ENCODE results near the gene KRT86. TPM values are rescaled to one million over a fixed set of nuclear protein-coding genes. Genes with fewer than 3 reads are reported as not detected.
"Not testable (repeated sequence)": the region's sequence is repeated elsewhere in the genome, so short reads cannot be mapped to it uniquely, and the experiment has no call there.

Gene KRT86
- total RNA-seq, 4 donors from 2014 or later: 1.7 TPM; not detected in 3

DNA sequence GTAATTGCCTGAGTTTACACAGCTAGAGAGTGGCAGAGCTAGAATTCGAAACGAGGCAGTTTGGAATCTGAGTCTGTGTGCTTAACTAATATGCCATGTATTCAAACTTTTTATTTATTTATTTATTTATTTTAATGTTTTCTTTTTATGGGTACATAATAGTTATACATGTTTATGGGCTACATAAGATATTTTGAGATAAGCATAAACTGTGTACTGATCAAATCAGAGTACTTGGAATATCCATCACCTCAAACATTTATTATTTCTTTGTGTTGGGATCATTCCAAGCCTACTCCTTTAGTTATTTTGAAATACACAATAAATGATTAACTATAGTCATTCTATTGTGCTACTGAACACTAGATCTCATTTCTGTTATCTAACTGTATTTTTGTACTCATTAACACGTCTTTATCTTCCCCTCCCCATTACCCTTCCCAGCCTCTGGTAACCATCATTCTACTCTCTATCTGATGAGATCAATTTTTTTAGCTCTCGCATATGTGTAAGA is 24.3 kb downstream of the KRT86 start:
- Histone ChIP-seq H3K4me3 (no peak overlapping the region), H3K27ac (no peak overlapping the region), H3K36me3 (no peaks in the 10 kb centered on the region), H3K27me3 (peaks cover 11% of the 10 kb centered on the region), H3K9me3 (no peaks in the 10 kb centered on the region), H3K4me1 (no peaks in the 10 kb centered on the region)
- WGBS, 2 donors (ENCODE audit: low coverage in 1 of 2): 52 to 68% methylated on average over 4 of the region's 4 CpGs
- no peak for TF ChIP-seq EP300 (IDR thresholded peaks at IDR 0.05)
- no peak for TF ChIP-seq POLR2AphosphoS5 (IDR thresholded peaks at IDR 0.05)
- ATAC-seq: no peak

DNA sequence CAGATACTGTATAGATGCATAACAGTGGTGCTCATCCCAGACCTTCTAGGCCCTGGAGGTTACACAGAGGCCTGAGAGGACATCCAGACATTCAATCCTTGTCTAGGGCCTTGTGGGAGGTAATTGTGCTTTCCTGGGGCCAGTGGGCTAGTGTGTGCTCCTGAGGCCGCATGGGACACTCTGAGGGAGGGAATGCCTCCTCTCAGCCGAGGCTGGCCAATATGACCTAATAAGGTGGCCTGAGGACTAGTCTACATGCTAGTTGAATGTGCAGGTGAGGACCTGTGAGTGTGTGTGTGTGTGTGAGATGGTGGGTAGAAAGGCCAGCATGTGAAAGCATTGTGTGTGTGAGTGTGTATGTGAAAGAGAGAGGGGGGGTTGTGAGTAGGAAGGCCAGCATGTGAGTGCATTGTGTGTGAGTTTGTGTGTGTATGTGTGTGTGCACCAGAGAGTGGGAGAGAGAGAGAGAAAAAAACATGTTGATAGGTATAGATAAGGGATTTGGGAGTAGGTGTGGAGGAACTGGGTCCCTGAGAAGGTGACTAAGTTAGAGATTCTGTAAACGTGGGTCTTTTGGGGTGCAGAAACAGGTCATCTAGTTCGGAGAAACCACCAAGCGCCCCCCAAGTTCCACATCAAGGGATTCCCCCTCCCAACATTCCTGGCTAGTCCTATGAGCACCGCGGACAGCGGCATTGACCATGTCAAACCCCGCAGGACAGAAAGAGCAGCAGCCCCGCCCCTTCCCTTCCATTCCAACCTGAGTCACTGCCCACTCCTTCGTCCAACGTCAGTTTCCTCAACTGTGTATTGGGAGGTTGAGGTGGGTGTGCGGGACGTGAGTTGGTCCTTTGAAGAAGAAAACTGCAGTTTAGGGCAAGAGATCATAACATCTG is 26.6 kb downstream of the KRT86 start:
- TF ChIP-seq, protein P1, sequence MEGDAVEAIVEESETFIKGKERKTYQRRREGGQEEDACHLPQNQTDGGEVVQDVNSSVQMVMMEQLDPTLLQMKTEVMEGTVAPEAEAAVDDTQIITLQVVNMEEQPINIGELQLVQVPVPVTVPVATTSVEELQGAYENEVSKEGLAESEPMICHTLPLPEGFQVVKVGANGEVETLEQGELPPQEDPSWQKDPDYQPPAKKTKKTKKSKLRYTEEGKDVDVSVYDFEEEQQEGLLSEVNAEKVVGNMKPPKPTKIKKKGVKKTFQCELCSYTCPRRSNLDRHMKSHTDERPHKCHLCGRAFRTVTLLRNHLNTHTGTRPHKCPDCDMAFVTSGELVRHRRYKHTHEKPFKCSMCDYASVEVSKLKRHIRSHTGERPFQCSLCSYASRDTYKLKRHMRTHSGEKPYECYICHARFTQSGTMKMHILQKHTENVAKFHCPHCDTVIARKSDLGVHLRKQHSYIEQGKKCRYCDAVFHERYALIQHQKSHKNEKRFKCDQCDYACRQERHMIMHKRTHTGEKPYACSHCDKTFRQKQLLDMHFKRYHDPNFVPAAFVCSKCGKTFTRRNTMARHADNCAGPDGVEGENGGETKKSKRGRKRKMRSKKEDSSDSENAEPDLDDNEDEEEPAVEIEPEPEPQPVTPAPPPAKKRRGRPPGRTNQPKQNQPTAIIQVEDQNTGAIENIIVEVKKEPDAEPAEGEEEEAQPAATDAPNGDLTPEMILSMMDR (IDR thresholded peaks at IDR 0.05): no peak
- TF ChIP-seq POLR2A (IDR thresholded peaks at IDR 0.05): no peak
- TF ChIP-seq POLR2AphosphoS5 (IDR thresholded peaks at IDR 0.05): no peak
- no peak overlapping the region for H3K27ac ChIP-seq
- no peak overlapping the region for H3K4me3 ChIP-seq
- H3K36me3 ChIP-seq: no peaks in the 10 kb centered on the region
- ATAC-seq: no peak
- WGBS, 2 donors (ENCODE audit: low coverage in 1 of 2): 47 to 49% methylated on average over 3 to 9 of the region's 14 CpGs
- H3K27me3 ChIP-seq: peaks cover 11% of the 10 kb centered on the region
- no peaks in the 10 kb centered on the region for H3K4me1 ChIP-seq
- H3K9me3 ChIP-seq: no peaks in the 10 kb centered on the region

DNA sequence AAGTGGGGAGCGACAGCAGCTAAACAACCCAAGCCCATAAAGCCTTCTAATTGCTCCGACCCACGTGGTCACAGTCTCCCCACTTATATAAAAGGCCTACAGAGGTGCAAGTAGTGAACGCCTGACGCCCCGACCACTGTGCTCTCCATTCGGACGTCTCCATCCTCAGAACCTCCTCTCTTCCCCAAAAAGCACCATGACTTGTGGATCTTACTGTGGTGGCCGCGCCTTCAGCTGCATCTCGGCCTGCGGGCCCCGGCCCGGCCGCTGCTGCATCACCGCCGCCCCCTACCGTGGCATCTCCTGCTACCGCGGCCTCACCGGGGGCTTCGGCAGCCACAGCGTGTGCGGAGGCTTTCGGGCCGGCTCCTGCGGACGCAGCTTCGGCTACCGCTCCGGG is 27.3 kb downstream of the KRT86 start:
- not testable (repeated sequence) for H3K9me3 ChIP-seq, H3K4me1 ChIP-seq, H3K36me3 ChIP-seq, H3K4me3 ChIP-seq, ATAC-seq, H3K27ac ChIP-seq, H3K27me3 ChIP-seq
- WGBS, 2 donors (ENCODE audit: low coverage in 1 of 2): 76 to 100% methylated on average over 1 to 8 of the region's 31 CpGs

DNA sequence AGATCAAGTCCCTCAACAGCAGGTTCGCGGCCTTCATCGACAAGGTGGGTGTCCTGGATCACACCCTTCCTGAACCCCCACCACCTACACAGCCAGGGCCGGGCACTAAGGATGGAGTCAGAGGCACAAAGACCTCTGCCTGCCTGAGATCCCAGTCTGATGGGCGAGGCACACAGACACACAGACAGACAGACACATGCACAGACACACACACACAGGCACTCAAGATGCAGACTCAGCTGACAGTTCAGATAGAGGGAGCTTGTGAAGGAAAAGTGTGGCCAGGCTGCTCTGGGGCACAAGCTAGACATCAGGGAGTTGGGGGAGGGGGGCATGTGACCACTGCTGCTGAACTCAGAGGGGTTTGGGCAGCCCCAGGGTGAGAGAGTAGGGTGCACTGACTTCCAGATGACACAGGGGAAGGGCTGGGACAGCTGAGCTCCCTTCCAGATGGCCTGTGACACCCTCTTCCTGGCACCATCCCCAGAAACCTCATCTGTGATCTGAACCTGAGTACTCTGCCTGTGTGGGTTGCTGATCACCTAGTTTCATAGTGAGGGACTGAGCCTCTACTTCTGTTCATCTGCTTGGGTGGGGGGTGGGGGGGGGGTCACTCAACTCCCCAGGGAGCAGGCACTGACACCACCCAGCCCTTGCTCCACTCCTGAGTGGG is 27.9 kb downstream of the KRT86 start:
- ATAC-seq: not testable (repeated sequence)
- WGBS, 2 donors (ENCODE audit: low coverage in 1 of 2): no CpG with 5 or more reads among the region's 5 CpGs

DNA sequence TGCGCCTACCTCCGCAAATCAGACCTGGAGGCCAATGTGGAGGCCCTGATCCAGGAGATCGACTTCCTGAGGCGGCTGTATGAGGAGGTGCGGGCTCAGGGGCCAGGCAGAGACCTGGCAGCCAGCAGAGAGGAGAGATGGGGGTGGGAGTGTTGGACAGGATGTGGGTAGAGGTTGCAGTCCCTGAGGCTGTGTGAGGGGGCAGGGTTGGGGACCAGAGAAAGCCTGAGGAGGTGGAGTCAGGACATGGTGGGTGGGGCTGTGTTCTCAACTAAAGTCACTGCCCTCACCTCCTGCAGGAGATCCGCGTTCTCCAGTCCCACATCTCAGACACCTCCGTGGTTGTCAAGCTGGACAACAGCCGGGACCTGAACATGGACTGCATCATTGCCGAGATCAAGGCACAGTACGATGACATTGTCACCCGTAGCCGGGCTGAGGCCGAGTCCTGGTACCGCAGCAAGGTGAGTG is 30.5 kb downstream of the KRT86 start:
- H3K27me3 ChIP-seq, H3K4me3 ChIP-seq, H3K27ac ChIP-seq, H3K9me3 ChIP-seq, ATAC-seq, H3K36me3 ChIP-seq: not testable (repeated sequence)
- H3K4me1 ChIP-seq: peaks cover 0 to 20% (median 6%) of the 10 kb centered on the region in 3 donors
- no CpG with 5 or more reads among the region's 15 CpGs for WGBS, 2 donors (ENCODE audit: low coverage in 1 of 2)

More for the DNA sequence above, 27.9 kb downstream of the KRT86 start:
- not testable (repeated sequence) for H3K27me3 ChIP-seq, H3K9me3 ChIP-seq, H3K4me1 ChIP-seq, H3K27ac ChIP-seq, H3K36me3 ChIP-seq, H3K4me3 ChIP-seq

DNA sequence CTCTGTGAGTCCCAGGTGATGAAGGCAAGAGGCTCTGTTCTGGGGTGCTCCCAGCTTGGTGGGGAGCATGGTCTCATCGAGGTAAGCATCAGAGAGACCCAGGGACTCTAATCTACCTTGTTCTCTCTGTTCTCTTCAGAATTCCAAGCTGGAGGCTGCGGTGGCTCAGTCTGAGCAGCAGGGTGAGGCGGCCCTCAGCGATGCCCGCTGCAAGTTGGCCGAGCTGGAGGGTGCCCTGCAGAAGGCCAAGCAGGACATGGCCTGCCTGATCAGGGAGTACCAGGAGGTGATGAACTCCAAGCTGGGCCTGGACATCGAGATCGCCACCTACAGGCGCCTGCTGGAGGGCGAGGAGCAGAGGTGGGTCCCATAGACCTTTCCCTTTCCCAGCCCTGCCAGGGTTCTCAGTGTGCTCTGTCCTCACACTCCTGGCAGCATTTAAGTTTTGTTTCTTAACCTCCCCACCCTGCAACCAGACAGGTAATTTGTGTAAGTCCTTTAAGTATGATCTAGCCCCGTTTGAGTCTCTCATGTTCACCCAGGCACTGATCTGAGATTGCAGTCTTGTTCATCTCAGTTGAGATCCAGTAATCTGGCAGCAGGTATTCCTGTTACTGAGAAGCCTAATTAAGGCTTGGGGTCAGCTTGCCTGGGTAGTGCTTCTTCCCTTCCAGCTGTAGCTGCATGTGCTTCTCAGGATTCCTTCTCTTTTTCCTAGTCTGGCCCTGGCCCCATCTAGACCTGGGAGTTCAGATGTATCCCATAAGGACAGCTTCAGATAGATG is 31.7 kb downstream of the KRT86 start:
- 65% methylated on average over 6 of the region's 11 CpGs; no CpG with 5 or more reads in 1 of the 2 donors for WGBS, 2 donors (ENCODE audit: low coverage in 1 of 2)
- ATAC-seq: no peak
- H3K27me3 ChIP-seq: peaks cover 6% of the 10 kb centered on the region
- H3K4me3 ChIP-seq: no peak overlapping the region
- H3K36me3 ChIP-seq: no peaks in the 10 kb centered on the region
- H3K9me3 ChIP-seq: no peaks in the 10 kb centered on the region
- TF ChIP-seq EP300 (IDR thresholded peaks at IDR 0.05) (no peak), POLR2AphosphoS5 (IDR thresholded peaks at IDR 0.05) (no peak), POLR2A (IDR thresholded peaks at IDR 0.05) (no peak)
- TF ChIP-seq, protein P1 (IDR thresholded peaks at IDR 0.05): peak in 1 of 4 experiments; percentile 18
- H3K4me1 ChIP-seq: peaks cover 0 to 20% (median 6%) of the 10 kb centered on the region in 3 donors
- H3K27ac ChIP-seq: no peak overlapping the region

All from gastroesophageal sphincter (tissue), 4 donors.